Activated CD4-positive, alpha-beta T cell treated with anti-CD3 and anti-CD28 coated beads for 36 hours (primary cell): ENCODE data around the gene CIITA. TPM values are rescaled to one million over a fixed set of nuclear protein-coding genes. Genes with fewer than 3 reads are reported as not detected.
A peak's percentile ranks its signal among the peaks of the same experiment; 100 is the strongest.

ENCODE experiments used
- ATAC-seq: fragments of 200-7000 bp; cut with Tn5 transposase; one replicate; pipeline ENCODE4 v1.10.0; 2021; ENCODE audit warnings: mild to moderate bottlenecking, moderate library complexity
- CTCF ChIA-PET: fragments of 350-600 bp; sonication (Branson Sonifier 250); formaldehyde crosslinking; loops from one replicate; lab custom pipeline; 2021; ENCODE audit warnings: antibody characterized with exemption; lab: Charles Lee
- POLR2A ChIA-PET: fragments of 350-600 bp; sonication (Branson Sonifier 250); formaldehyde crosslinking; loops from one replicate; lab custom pipeline; 2021; ENCODE audit warnings: antibody characterized with exemption, inconsistent platforms; lab: Charles Lee
- DNase-seq: peaks from one replicate; pipeline ENCODE4 v3.0.0-alpha.2; 2020
- H3K27ac Mint-ChIP-seq: one replicate; pipeline ENCODE4 v1.8.0; 2021; ENCODE audit warnings: mixed read lengths
- H3K27me3 Mint-ChIP-seq: one replicate; pipeline ENCODE4 v1.8.0; 2021; ENCODE audit warnings: mixed read lengths
- H3K36me3 Mint-ChIP-seq: one replicate; pipeline ENCODE4 v1.8.0; 2021; ENCODE audit warnings: low read depth, mixed read lengths
- H3K4me1 Mint-ChIP-seq: one replicate; pipeline ENCODE4 v1.8.0; 2021; ENCODE audit warnings: mixed read lengths
- H3K4me3 Mint-ChIP-seq: one replicate; pipeline ENCODE4 v1.8.0; 2021; ENCODE audit warnings: mild to moderate bottlenecking, moderate library complexity, mixed read lengths
- H3K9me3 Mint-ChIP-seq: one replicate; pipeline ENCODE4 v1.8.0; 2021; ENCODE audit warnings: low read depth, mixed read lengths
- intact Hi-C, 2 experiments: fragments of 100-400 bp; cut with DNase I in 1 of 2; cut with micrococcal nuclease in 1 of 2; formaldehyde crosslinking; loops; one replicate each; pipeline versions ENCODE4 v1.14.2 to v1.15.1; 2022 to 2024; cut with DNase I, micrococcal nuclease
- total RNA-seq, 2 experiments: library from RNA; stranded (reverse); gene quantifications; one replicate each; pipeline ENCODE4 v1.2.3, GENCODE V29; 2021

CIITA gene
- total RNA-seq, 2 experiments from 2014 or later, result 0.87 to 1.4 TPM

DNA sequence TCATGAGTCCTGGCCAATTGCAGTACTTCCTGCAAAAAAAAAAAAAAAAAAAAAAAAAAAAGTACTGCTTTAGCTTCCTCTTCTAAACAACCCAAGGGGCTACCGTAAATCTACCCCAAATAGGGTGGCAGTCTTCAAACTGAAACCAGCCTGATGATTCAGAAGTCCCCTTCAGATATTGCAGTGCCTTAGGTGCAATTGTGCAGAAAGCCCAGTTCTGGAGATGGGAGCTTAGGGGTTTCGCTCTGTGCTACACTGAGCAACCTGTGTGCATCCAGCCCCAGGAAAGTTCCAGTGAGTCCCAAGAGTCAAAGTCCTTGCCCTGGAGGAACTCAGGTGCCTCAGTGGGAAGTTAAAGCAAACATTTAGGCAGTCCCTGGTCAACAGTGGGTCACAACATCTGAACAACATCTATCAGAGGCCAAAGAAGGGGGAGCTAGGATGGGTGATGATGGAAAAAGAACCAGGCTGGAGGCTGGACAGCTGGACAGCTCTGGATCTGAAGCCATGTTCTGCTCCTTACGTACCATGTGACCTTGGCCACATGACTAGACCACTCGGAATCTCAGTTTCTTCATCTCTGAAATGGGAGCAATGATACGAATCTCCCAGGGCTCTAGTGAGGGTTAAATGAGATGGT, 6.7 kb upstream of the CIITA start:
- no peaks in the 10 kb centered on the region for H3K9me3 Mint-ChIP-seq
- peaks cover 35% of the 10 kb centered on the region for H3K27me3 Mint-ChIP-seq
- no peaks in the 10 kb centered on the region for H3K36me3 Mint-ChIP-seq
- H3K4me1 Mint-ChIP-seq, result peaks cover 47% of the 10 kb centered on the region
- ChIA-PET POLR2A (interaction anchor here (0.6 kb wide), 1 partner anchor 794 kb away, joined by 3 read pairs; no protein-coding TSS in a partner anchor), CTCF (interaction anchor here (0.6 kb wide), 1 partner anchor 220 kb away, joined by 3 read pairs; no protein-coding TSS in a partner anchor)
- intact Hi-C loops, result loop anchor here (2.0 to 5.0 kb wide), 6 partner anchors 47 to 355 kb away; partner anchors contain the start of gene DEXI (in 1 of the 2)
- peak overlapping the region; percentile 79 for H3K27ac Mint-ChIP-seq
- no peak overlapping the region for H3K4me3 Mint-ChIP-seq
- peak; percentile 37 for DNase-seq
- ATAC-seq, result peak; percentile 70

DNA sequence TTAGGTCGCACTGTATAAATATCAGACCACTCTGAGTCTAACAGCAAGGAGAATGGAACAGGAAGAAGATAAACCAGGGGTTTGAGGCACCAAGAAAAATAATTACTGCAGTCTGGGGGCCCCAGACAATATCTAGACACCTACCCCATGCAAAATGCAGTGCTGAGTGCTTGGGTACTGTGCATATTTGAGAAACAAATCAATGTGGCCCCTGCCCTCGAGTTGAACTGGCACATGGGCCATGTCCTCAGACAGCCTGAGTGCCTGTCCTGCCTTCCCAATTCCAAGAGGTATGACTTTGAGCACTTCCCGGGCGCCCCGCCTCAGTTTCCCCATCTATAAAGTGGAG, 6.2 kb upstream of the CIITA start:
- Mint-ChIP-seq H3K27me3 (peaks cover 39% of the 10 kb centered on the region), H3K9me3 (no peaks in the 10 kb centered on the region), H3K36me3 (no peaks in the 10 kb centered on the region), H3K4me1 (peaks cover 50% of the 10 kb centered on the region), H3K4me3 (peak overlapping the region; percentile 7), H3K27ac (peak overlapping the region; percentile 68)
- DNase-seq (no peak), ATAC-seq (peak; percentile 9)
- ChIA-PET CTCF (no interaction called here), POLR2A (no interaction called here)
- intact Hi-C loops, result loop anchor here (1.0 to 5.0 kb wide), 8 partner anchors 11 to 354 kb away; partner anchors contain the start of gene DEXI (in 1 of the 2)

DNA sequence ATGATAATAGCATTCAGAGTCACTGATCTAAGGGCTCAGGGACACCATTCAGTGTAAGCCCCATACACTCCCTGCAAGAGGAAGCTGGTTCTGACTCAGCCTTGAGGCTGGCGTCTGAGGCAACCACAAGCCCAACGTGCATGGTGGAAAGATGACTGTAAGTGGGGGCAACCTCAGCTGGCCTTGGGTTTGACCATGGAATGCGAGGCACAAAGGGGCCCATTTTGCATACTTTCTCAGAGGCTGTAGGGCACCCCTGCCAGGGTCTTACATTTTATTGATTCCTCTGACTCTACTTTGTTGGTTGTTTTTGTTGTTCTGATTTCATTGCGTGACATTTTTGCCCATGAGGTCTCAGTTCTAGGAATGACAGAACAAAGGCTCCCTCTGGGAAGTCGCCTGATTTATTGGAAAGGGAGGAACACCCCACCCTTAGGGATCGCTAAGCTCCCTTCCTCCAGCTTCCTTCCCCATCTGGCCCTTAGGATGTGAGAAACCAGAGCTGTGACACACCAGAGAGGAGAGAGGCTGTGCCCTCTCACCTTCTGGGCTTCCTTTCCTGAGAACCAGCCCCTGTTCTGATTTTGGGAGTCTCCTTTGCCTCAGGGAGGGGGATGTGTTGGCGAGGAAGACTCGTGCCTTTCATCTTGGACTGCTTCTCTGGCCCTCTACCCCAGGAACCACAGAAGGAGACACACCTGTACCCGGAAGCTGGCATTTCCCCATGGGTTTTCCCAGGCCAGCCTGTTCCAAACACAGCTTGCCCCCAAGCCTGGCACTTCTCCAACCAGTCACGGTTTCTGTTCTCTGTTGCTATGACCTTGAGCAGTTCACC, 5.6 kb upstream of the CIITA start:
- peak; percentile 92 for ATAC-seq
- H3K27ac Mint-ChIP-seq, result peak overlapping the region; percentile 71
- ChIA-PET POLR2A (no interaction called here), CTCF (interaction anchor here (0.7 to 0.9 kb wide), 3 partner anchors 13 to 66 kb away, joined by 3 to 4 read pairs (median 3); no protein-coding TSS in a partner anchor)
- H3K9me3 Mint-ChIP-seq, result no peaks in the 10 kb centered on the region
- peak; percentile 87 for DNase-seq
- intact Hi-C loops, result loop anchor here (1.0 to 5.0 kb wide), 8 partner anchors 10 to 353 kb away; partner anchors contain the start of gene DEXI (in 1 of the 2)
- peaks cover 51% of the 10 kb centered on the region for H3K4me1 Mint-ChIP-seq
- H3K4me3 Mint-ChIP-seq, result peak overlapping the region; percentile 7
- H3K27me3 Mint-ChIP-seq, result peaks cover 43% of the 10 kb centered on the region
- H3K36me3 Mint-ChIP-seq, result no peaks in the 10 kb centered on the region

DNA sequence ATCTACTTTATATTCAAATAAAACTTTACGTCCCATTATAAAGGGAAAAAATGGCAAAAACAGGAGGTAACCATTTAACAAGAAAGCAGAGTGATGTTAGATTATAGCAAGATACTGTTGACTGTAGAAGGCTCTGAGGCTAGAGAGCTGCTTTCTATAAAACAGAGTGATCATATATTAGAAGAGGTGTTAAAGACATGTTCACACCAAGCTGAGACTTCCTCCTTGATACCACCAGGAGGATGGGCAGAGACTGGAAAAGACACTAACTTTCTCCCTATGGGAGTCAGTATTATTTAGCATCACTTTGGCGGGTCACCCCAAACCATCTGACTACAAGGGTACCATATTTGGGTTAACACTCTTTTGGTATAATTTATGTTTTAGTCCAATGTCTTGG, 687 bp upstream of the CIITA start:
- ChIA-PET POLR2A (no interaction called here), CTCF (interaction anchor here (0.7 kb wide), 2 partner anchors 361 to 1785 kb away, joined by 3 to 4 read pairs; partner anchors contain the start of gene HAPSTR1)
- peaks cover 63% of the 10 kb centered on the region for H3K4me1 Mint-ChIP-seq
- H3K27ac Mint-ChIP-seq, result no peak overlapping the region
- H3K36me3 Mint-ChIP-seq, result no peaks in the 10 kb centered on the region
- peaks cover 69% of the 10 kb centered on the region for H3K27me3 Mint-ChIP-seq
- intact Hi-C loops, result loop anchor here in 1 of 2 experiments (5.0 kb wide), 1 partner anchor 364 kb away; no protein-coding TSS in a partner anchor
- no peaks in the 10 kb centered on the region for H3K9me3 Mint-ChIP-seq
- no peak for ATAC-seq
- H3K4me3 Mint-ChIP-seq, result no peak overlapping the region
- DNase-seq, result no peak

DNA sequence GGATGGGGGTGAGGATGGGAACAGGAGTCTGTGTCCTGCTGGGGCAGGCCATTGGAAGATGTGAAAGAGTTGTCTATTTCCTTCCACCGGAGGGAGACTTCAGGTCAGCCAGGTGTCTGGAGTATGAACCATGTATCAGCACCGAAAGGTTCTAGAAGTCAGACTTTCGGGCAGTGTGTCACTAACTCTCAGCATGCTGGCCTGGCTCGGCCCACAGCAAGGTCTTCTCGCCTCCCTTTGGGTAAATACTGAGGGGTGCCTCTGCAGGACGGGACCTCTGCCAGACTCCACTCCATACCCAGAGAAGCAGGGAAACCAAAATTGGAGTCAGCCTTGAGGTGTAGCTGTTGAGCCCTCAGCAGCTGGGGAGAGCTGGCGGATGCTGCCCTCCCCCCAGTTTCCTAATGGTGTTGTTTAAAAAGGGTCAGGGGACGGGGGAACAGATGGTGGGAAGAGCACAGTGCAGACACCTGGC, 507 bp downstream of the CIITA start:
- POLR2A ChIA-PET, result no interaction called here
- Mint-ChIP-seq H3K36me3 (no peaks in the 10 kb centered on the region), H3K9me3 (no peaks in the 10 kb centered on the region), H3K4me3 (peak overlapping the region; percentile 37), H3K4me1 (peaks cover 59% of the 10 kb centered on the region), H3K27me3 (peaks cover 70% of the 10 kb centered on the region), H3K27ac (no peak overlapping the region)
- CTCF ChIA-PET, result interaction anchor here (0.6 to 0.8 kb wide), 3 partner anchors 20 to 45 kb away, joined by 3 to 4 read pairs (median 3); no protein-coding TSS in a partner anchor
- ATAC-seq (no peak), DNase-seq (no peak)
- intact Hi-C loops, result loop anchor here in 1 of 2 experiments (5.0 kb wide), 1 partner anchor 365 kb away; no protein-coding TSS in a partner anchor

DNA sequence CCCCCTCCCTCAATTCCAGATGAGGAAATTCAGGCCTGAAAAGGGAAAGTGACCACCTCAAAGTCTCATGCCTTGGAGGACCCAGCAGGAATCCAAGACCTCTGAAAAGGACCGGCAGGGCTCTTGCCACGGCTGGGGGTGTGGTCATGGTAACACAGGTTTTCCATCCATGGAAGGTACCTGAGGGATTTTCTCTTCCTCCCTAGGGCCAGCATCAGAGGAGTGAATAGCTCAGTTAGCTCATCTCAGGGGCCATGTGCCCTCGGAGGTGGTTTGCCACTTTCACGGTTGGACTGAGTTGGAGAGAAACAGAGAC, 1.3 kb downstream of the CIITA start:
- Mint-ChIP-seq H3K4me1 (peaks cover 59% of the 10 kb centered on the region), H3K4me3 (peak overlapping the region; percentile 70), H3K27ac (no peak overlapping the region), H3K27me3 (peaks cover 64% of the 10 kb centered on the region), H3K9me3 (no peaks in the 10 kb centered on the region), H3K36me3 (no peaks in the 10 kb centered on the region)
- DNase-seq, result no peak
- no peak for ATAC-seq
- CTCF ChIA-PET, result interaction anchor here (0.6 to 1.6 kb wide), 4 partner anchors 9 to 34 kb away, joined by 3 to 11 read pairs (median 4); no protein-coding TSS in a partner anchor
- POLR2A ChIA-PET, result interaction anchor here (0.6 kb wide), 1 partner anchor 513 kb away, joined by 3 read pairs; no protein-coding TSS in a partner anchor
- intact Hi-C loops, result loop anchor here (2.0 to 5.0 kb wide), 2 partner anchors 37 to 366 kb away; no protein-coding TSS in a partner anchor

DNA sequence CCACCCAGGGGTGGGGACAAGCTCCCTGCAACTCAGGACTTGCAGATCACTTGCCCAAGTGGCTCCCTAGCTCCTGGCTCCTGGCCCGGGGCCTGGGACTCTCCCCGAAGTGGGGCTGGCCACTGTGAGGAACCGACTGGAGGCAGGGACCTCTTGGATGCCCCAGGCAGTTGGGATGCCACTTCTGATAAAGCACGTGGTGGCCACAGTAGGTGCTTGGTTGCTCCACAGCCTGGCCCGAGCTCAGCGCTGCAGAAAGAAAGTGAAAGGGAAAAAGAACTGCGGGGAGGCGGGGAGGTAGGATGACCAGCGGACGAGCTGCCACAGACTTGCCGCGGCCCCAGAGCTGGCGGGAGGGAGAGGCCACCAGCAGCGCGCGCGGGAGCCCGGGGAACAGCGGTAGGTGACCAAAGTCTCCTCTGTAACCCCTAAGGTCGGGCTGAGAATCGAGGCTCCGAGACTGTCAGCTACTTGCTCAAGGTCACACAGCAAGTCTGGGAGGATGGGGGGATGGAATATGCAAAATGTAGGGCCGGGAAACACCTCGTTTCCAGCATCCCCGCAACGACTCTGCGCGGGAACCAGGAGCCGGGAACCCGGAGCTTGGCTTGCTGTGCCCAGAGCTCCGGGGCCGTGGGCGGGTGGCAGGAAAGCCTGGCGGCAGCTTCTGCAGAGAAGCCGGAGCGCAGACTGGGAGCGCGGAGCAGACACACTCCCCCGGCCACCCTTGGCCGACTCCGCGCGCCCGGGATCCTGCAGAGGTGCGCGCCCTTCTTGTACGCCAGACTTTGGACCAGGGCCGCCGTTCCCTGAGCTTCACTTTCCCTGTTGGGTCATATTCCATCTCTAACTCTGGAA, 1.9 kb downstream of the CIITA start:
- ATAC-seq (peak; percentile 24), DNase-seq (peak; percentile 51)
- intact Hi-C loops, result loop anchor here (2.0 to 5.0 kb wide), 2 partner anchors 36 to 367 kb away; no protein-coding TSS in a partner anchor
- H3K4me1 Mint-ChIP-seq, result peaks cover 59% of the 10 kb centered on the region
- H3K27me3 Mint-ChIP-seq, result peaks cover 64% of the 10 kb centered on the region
- H3K36me3 Mint-ChIP-seq, result no peaks in the 10 kb centered on the region
- ChIA-PET CTCF (interaction anchor here (0.6 to 1.6 kb wide), 6 partner anchors 9 to 58 kb away, joined by 3 to 11 read pairs (median 4); no protein-coding TSS in a partner anchor), POLR2A (interaction anchor here (0.6 kb wide), 1 partner anchor 513 kb away, joined by 3 read pairs; no protein-coding TSS in a partner anchor)
- no peaks in the 10 kb centered on the region for H3K9me3 Mint-ChIP-seq
- H3K4me3 Mint-ChIP-seq, result peak overlapping the region; percentile 70
- H3K27ac Mint-ChIP-seq, result no peak overlapping the region

DNA sequence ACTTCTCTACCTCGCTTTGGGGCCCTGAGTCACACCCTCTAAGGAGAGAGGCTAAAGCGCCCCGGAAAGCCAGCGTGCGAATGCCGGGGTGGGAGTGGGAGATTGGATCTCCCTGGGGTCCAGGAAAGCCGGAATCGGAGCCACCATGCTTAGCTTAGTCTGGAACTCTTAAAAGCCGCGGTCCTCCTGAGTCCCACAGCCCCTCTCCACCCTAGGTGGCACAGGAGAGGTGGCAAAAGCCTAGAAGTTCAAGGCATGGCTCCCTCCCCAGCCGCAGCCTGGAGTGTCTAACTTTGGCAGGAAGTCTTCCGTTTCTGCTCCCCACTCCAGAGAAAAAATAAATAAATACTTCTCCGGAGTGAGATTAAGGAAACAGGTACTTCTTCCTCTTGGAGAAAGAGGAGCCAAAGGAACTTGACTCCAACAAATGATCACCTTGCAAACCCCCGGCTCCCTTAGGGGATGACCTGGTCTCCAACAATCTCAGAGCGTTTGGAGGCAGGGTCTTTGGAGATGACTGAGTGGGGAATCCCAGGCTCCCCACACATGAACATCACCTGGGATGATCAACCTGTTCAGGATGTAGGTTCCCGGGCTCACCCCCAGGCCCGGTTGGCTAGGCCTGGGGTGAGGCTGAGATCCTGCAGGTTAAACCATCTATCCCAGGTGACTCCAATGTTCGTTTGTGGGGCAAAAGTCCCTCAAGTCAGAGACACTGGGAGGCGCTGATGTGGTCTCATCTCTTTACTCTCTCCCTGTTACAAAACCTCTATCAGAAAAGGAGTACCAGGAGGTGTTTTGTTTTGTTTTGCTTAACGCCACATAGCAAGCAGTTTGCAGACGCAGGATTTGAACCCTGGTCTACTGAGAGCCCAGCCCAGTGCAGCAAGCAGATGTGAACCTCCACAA, 2.9 kb downstream of the CIITA start:
- Mint-ChIP-seq H3K4me1 (peaks cover 54% of the 10 kb centered on the region), H3K9me3 (no peaks in the 10 kb centered on the region), H3K27me3 (peaks cover 63% of the 10 kb centered on the region), H3K4me3 (peak overlapping the region; percentile 70), H3K36me3 (no peaks in the 10 kb centered on the region), H3K27ac (no peak overlapping the region)
- intact Hi-C loops, result loop anchor here (2.0 to 5.0 kb wide), 2 partner anchors 35 to 368 kb away; no protein-coding TSS in a partner anchor
- no peak for ATAC-seq
- POLR2A ChIA-PET, result no interaction called here
- DNase-seq, result no peak
- CTCF ChIA-PET, result interaction anchor here (0.9 to 1.6 kb wide), 2 partner anchors 8 to 39 kb away, joined by 4 to 11 read pairs; no protein-coding TSS in a partner anchor

DNA sequence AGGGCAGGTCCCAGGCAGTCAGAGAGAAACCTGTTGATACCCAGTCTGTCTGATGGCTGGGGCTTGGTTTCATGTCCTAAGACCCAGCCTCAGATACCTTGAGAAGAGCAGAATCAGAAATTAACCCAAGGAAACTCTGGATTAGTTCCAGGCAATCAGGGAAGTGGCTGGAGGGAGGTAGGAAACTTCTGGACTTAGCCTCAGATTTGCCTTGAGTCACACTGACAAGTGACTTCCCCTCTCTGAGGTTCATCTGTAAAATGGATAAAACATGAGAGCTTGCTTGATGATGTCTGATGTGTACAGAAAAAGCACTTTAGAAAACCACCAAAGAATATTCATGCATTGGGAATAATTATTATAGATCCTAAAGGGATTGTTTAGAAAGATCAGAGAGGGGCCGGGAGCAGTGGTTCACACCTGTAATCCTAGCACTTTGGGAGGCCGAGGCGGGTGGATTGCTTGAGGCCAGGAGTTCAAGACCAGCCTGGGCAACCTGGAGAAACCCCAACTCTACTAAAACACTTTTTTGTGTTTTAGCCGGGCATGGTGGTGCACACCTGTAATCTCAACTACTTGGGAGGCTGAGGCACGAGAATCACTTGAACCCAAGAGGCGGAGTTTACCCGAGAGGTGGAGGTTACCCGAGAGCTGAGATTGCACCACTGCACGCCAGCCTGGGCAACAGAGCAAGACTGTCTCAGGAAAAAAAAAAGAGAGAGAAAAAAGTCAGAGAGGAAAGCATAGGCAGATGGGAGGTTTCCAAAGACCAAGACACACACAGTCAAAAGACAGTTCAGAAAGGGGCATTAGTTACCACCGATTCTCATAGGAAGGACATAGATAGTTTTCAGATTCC, 3.8 kb downstream of the CIITA start:
- POLR2A ChIA-PET, result no interaction called here
- H3K27me3 Mint-ChIP-seq, result peaks cover 57% of the 10 kb centered on the region
- H3K4me1 Mint-ChIP-seq, result peaks cover 47% of the 10 kb centered on the region
- H3K9me3 Mint-ChIP-seq, result no peaks in the 10 kb centered on the region
- CTCF ChIA-PET, result interaction anchor here (1.3 kb wide), 1 partner anchor 30 kb away, joined by 3 read pairs; no protein-coding TSS in a partner anchor
- no peak for ATAC-seq
- intact Hi-C loops, result loop anchor here in 1 of 2 experiments (1.0 kb wide), 1 partner anchor 10 kb away; no protein-coding TSS in a partner anchor
- no peak overlapping the region for H3K4me3 Mint-ChIP-seq
- DNase-seq, result no peak
- H3K36me3 Mint-ChIP-seq, result no peaks in the 10 kb centered on the region
- no peak overlapping the region for H3K27ac Mint-ChIP-seq
